PC-9 (cell line): ENCODE results near the gene NUBPL. TPM values are rescaled to one million over a fixed set of nuclear protein-coding genes. Genes with fewer than 3 reads are reported as not detected.

ENCODE experiments used
- BruUV-seq: library from RNA; stranded (reverse); fragments of 400-500 nt; replicated peaks from 2 replicates; lab custom pipeline; 2021; lab: Mats Ljungman, UMichigan
- CTCF ChIA-PET: fragments of 300-600 bp; sonication (Branson Sonifier 250); formaldehyde crosslinking; loops from one replicate; lab custom pipeline; 2022; ENCODE audit warnings: antibody characterized with exemption; lab: Charles Lee
- POLR2A ChIA-PET: fragments of 300-600 bp; sonication (Branson Sonifier 250); formaldehyde crosslinking; loops from one replicate; lab custom pipeline; 2022; ENCODE audit warnings: antibody characterized with exemption; ENCODE audit not compliant: unreplicated experiment; lab: Charles Lee
- DNase-seq, 2 experiments: peaks; one replicate each; pipeline versions ENCODE4 v3.0.0 to v3.0.0-alpha.2; 2015 to 2022; ENCODE audit warnings: mixed read lengths in 1 of 2
- H2AFZ ChIP-seq: fragments of 200-600 bp; sonication (generic); 2 replicates; pipeline ENCODE4 v1.8.1; 2017; ENCODE audit warnings: antibody characterized with exemption
- H3F3A ChIP-seq: fragments of 200-600 bp; sonication (generic); 2 replicates; pipeline ENCODE4 v1.8.1; 2017; ENCODE audit warnings: antibody characterized with exemption, mild to moderate bottlenecking, low read depth; ENCODE audit not compliant: insufficient read depth
- H3K27ac ChIP-seq: fragments of 200-600 bp; sonication (generic); 2 replicates; pipeline ENCODE4 v1.6.1; 2016; ENCODE audit warnings: mixed run types
- H3K27me3 ChIP-seq: fragments of 200-600 bp; sonication (generic); 2 replicates; pipeline ENCODE4 v1.6.1; 2016; ENCODE audit warnings: low read depth, mixed run types; ENCODE audit not compliant: insufficient read depth
- H3K36me3 ChIP-seq: fragments of 200-600 bp; sonication (generic); 2 replicates; pipeline ENCODE4 v1.6.1; 2016; ENCODE audit warnings: low read depth, mixed run types
- H3K4me1 ChIP-seq: fragments of 200-600 bp; sonication (generic); replicated peaks from 2 replicates; pipeline ENCODE4 v1.6.1; 2016; ENCODE audit warnings: mixed run types; ENCODE audit not compliant: insufficient read depth
- H3K4me2 ChIP-seq: fragments of 200-600 bp; sonication (generic); 2 replicates; pipeline ENCODE4 v1.6.1; 2017; ENCODE audit warnings: mixed run types
- H3K4me3 ChIP-seq: fragments of 200-600 bp; sonication (generic); 2 replicates; pipeline ENCODE4 v1.6.1; 2016; ENCODE audit warnings: mixed run types
- H3K79me2 ChIP-seq: fragments of 200-600 bp; sonication (generic); 2 replicates; pipeline ENCODE4 v1.6.1; 2017; ENCODE audit warnings: low read depth, mixed run types
- H3K9me2 ChIP-seq: fragments of 200-600 bp; sonication (generic); 2 replicates; pipeline ENCODE4 v1.8.1; 2017; ENCODE audit warnings: mild to moderate bottlenecking; ENCODE audit not compliant: insufficient read depth
- H3K9me3 ChIP-seq: fragments of 200-600 bp; sonication (generic); 2 replicates; pipeline ENCODE4 v1.8.1; 2016; ENCODE audit warnings: low read depth; ENCODE audit not compliant: insufficient read depth
- H4K20me1 ChIP-seq: fragments of 200-600 bp; sonication (generic); 2 replicates; pipeline ENCODE4 v1.8.1; 2017; ENCODE audit not compliant: insufficient read depth
- EZH2 ChIP-seq: fragments of 200-600 bp; sonication (generic); IDR thresholded peaks from 2 replicates; pipeline ENCODE4 v1.8.0; 2017; ENCODE audit warnings: antibody characterized with exemption, low read depth
- intact Hi-C: fragments of 100-400 bp; cut with micrococcal nuclease; formaldehyde crosslinking; loops from one replicate; pipeline ENCODE4 v1.10.0; 2022; ENCODE audit not compliant: unreplicated experiment
- total RNA-seq: library from RNA; stranded (reverse); gene quantifications from 2 replicates; pipeline ENCODE4 v1.2.3, GENCODE V29; 2021
- TF ChIP-seq, protein P1 (sequence below): fragments of 200-600 bp; sonication (generic); conservative IDR thresholded peaks from 2 replicates; pipeline ENCODE4 v1.6.1; 2017; ENCODE audit warnings: mixed run types, antibody characterized with exemption, mild to moderate bottlenecking, moderate library complexity

Gene NUBPL
- total RNA-seq, 1 experiment from 2014 or later: 14.6 TPM

GRCh38 chr14:31880935-31881334, 319.7 kb downstream of the NUBPL start:
- peak; percentile 51 to 61 for DNase-seq
- peaks cover 4% of the 10 kb centered on the region; the same call in 1 of the 2 replicates for H3K4me1 ChIP-seq
- ChIA-PET CTCF (no interaction called here), POLR2A (no interaction called here)
- H4K20me1 ChIP-seq: no peaks in the 10 kb centered on the region
- H3K4me3 ChIP-seq: no peak overlapping the region
- peaks cover 8% of the 10 kb centered on the region; the same call in 1 of the 2 replicates for H3F3A ChIP-seq
- no peak overlapping the region for H2AFZ ChIP-seq
- TF ChIP-seq, protein P1, sequence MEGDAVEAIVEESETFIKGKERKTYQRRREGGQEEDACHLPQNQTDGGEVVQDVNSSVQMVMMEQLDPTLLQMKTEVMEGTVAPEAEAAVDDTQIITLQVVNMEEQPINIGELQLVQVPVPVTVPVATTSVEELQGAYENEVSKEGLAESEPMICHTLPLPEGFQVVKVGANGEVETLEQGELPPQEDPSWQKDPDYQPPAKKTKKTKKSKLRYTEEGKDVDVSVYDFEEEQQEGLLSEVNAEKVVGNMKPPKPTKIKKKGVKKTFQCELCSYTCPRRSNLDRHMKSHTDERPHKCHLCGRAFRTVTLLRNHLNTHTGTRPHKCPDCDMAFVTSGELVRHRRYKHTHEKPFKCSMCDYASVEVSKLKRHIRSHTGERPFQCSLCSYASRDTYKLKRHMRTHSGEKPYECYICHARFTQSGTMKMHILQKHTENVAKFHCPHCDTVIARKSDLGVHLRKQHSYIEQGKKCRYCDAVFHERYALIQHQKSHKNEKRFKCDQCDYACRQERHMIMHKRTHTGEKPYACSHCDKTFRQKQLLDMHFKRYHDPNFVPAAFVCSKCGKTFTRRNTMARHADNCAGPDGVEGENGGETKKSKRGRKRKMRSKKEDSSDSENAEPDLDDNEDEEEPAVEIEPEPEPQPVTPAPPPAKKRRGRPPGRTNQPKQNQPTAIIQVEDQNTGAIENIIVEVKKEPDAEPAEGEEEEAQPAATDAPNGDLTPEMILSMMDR: no peak
- TF ChIP-seq EZH2: no peak
- H3K27me3 ChIP-seq: no peaks in the 10 kb centered on the region
- no TSS peak for BruUV-seq
- 0 out of 2 replicates have a peak overlapping the region, but pooled peaks have one; percentile 23 for H3K4me2 ChIP-seq
- no peak overlapping the region for H3K27ac ChIP-seq
- H3K36me3 ChIP-seq: no peaks in the 10 kb centered on the region
- no peaks in the 10 kb centered on the region for H3K9me3 ChIP-seq
- intact Hi-C loops: no loop called here
- H3K79me2 ChIP-seq: no peaks in the 10 kb centered on the region
- no peaks in the 10 kb centered on the region for H3K9me2 ChIP-seq

DNA sequence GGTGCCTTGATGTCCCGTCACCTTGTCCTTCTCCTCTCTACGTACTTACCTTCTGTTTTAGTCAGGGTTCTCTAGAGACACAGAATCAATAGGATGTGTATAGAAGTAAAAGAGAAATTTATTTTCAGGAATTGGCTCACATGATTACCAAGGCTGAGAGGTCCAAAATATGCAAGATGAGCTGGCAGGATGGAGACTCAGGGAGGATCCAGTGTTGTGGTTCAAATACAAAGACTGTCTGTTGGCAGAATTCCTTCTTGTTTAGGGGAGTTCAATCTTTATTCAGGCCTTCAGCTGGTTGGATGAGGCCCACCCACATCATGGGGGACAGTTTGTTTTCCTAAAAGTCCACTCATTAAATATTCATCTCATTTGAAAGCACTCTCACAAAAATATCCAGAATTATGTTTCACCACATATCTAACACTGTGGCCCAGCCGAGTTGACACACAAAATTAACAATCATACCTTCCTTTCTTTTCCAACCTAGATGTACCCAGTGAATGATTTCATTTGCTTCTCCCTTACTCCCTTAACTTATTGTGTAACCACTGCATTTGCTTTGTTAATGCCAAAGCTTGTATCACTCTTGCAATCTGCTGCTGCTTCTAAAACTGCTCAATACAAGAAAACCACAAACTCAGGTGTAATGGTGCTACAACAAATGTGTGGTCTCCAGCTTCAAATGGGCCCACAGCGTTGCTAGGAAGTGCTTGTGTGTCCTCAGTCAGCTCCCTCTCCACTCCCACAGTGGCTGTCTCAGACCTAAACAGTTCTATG, 320.5 kb downstream of the NUBPL start:
- Histone ChIP-seq H3K4me1 (peaks cover 4% of the 10 kb centered on the region; the same call in 1 of the 2 replicates), H3K36me3 (no peaks in the 10 kb centered on the region), H3K9me3 (no peaks in the 10 kb centered on the region), H3K4me3 (no peak overlapping the region), H3K27ac (no peak overlapping the region), H3K4me2 (no peak overlapping the region), H3K79me2 (no peaks in the 10 kb centered on the region), H3F3A (peaks cover 8% of the 10 kb centered on the region; the same call in 1 of the 2 replicates), H4K20me1 (no peaks in the 10 kb centered on the region), H3K9me2 (no peaks in the 10 kb centered on the region), H3K27me3 (no peaks in the 10 kb centered on the region), H2AFZ (no peak overlapping the region)
- no peak for TF ChIP-seq EZH2
- TF ChIP-seq, protein P1: no peak
- BruUV-seq: no TSS peak
- ChIA-PET CTCF (no interaction called here), POLR2A (no interaction called here)
- DNase-seq: no peak
- intact Hi-C loops: no loop called here

GRCh38 chr14:31884238-31884637, 323.0 kb downstream of the NUBPL start:
- Histone ChIP-seq H3K4me1 (peaks cover 4% of the 10 kb centered on the region; the same call in 1 of the 2 replicates), H3K4me3 (no peak overlapping the region), H3F3A (peaks cover 8% of the 10 kb centered on the region; the same call in 1 of the 2 replicates), H3K27ac (no peak overlapping the region), H3K4me2 (no peak overlapping the region), H3K79me2 (no peaks in the 10 kb centered on the region), H4K20me1 (no peaks in the 10 kb centered on the region), H3K9me2 (no peaks in the 10 kb centered on the region), H3K36me3 (no peaks in the 10 kb centered on the region), H3K27me3 (no peaks in the 10 kb centered on the region), H3K9me3 (no peaks in the 10 kb centered on the region), H2AFZ (no peak overlapping the region)
- no peak for DNase-seq
- TF ChIP-seq, protein P1: no peak
- TF ChIP-seq EZH2: no peak
- POLR2A ChIA-PET: no interaction called here
- no TSS peak for BruUV-seq
- intact Hi-C loops: no loop called here
- CTCF ChIA-PET: no interaction called here
